ENCODE results near the gene HMCN2. TPM values are rescaled to one million over a fixed set of nuclear protein-coding genes. Genes with fewer than 3 reads are reported as not detected.

HMCN2 gene
- total RNA-seq, 4 donors from 2014 or later, result 0.68 to 9.2 (median 4.7) TPM

- TF ChIP-seq CTCF (IDR thresholded peaks at IDR 0.05; ENCODE audit: low read depth), result no peak
These were observed 204.7 kb downstream of the HMCN2 start for GRCh38 chr9:130470269-130470668.

- TF ChIP-seq CTCF (IDR thresholded peaks at IDR 0.05; ENCODE audit: low read depth), result no peak
These were observed 205.4 kb downstream of the HMCN2 start for GRCh38 chr9:130470950-130471349.

- no peak for TF ChIP-seq CTCF (IDR thresholded peaks at IDR 0.05; ENCODE audit: low read depth)
These were observed 206.0 kb downstream of the HMCN2 start for GRCh38 chr9:130471411-130472183.

- TF ChIP-seq CTCF (IDR thresholded peaks at IDR 0.05; ENCODE audit: low read depth), result no peak
These were observed 206.7 kb downstream of the HMCN2 start for GRCh38 chr9:130472184-130472705.

- no peak for TF ChIP-seq CTCF (IDR thresholded peaks at IDR 0.05; ENCODE audit: low read depth)
These were observed 207.4 kb downstream of the HMCN2 start for GRCh38 chr9:130473009-130473408.

- TF ChIP-seq CTCF (IDR thresholded peaks at IDR 0.05; ENCODE audit: low read depth), result no peak
These were observed 208.0 kb downstream of the HMCN2 start for GRCh38 chr9:130473566-130473965.

GRCh38 chr9:130474106-130474505 lies 208.5 kb downstream of the HMCN2 start:
- no peak for TF ChIP-seq CTCF (IDR thresholded peaks at IDR 0.05; ENCODE audit: low read depth)
